Skeletal muscle cell (primary cell): ENCODE results near the gene PPP1R3D.
A peak's percentile ranks its signal among the peaks of the same experiment; 100 is the strongest.
"Not testable (repeated sequence)": the region's sequence is repeated elsewhere in the genome, so short reads cannot be mapped to it uniquely, and the experiment has no call there.

Experiments
- DNase-seq: peaks from one replicate; pipeline ENCODE4 v3.0.0-alpha.2; 2010; ENCODE audit warnings: low read depth
- H3K4me3 ChIP-seq: 2 replicates; pipeline ENCODE4 v1.5.1; 2011; ENCODE audit warnings: low read depth, mild to moderate bottlenecking, control low read depth, low read length, moderate library complexity

Gene PPP1R3D, protein sequence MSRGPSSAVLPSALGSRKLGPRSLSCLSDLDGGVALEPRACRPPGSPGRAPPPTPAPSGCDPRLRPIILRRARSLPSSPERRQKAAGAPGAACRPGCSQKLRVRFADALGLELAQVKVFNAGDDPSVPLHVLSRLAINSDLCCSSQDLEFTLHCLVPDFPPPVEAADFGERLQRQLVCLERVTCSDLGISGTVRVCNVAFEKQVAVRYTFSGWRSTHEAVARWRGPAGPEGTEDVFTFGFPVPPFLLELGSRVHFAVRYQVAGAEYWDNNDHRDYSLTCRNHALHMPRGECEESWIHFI

DNA sequence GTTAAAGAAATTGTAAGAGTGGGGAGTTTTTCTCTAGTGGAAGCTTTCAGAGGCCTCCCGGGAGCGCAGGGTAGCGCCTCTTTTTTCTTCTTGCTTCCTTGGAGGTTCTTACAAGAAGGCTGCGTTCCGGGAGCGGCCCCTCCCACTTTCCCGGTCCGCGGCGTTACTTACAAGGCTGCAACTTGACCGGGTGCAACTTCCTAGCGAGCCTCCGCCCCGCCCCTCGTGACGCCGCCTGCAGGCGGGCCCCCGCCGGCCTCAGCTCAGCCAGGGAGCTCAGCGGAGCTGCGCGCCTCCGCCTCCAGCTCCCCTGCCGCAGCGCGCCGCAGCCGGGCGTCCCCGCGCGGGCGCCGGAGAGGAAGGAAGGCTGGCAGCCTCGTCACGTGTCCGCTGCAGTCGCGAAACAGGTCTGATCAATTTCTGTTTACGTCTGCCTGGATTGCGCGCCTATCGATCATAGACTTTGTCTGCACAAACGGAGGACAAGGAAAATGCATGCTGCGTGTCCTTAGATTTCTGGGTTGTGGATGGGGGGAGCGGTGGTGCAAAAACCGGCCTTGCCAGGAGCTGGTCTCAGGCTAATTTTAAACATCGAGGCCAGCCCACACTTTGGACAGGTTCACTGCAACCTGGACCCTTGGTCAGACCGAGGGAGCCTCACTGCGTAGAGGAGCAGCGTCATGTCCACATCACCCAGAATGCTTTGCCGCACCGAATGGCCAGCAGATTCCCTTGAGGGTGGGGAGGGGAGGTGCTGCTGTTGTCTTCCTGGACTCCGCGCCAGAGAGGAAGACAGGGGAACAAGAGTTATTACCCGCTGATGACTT, at the start of gene PPP1R3D, which contains the start of gene FAM217B:
Gene PPP1R3D (minus strand): TSS at position 177 of the 827 bp plus-strand sequence. CDS start 374 bp downstream, outside the sequence.
Gene FAM217B (plus strand): TSS at position 261 of the 827 bp plus-strand sequence. CDS start 3,555 bp downstream, outside the sequence.
- DNase-seq, result peak; percentile 91
- peak within 1 kb of the TSS; percentile 81 for H3K4me3 ChIP-seq

GRCh38 chr20:59988141-59988540, 48.0 kb upstream of the PPP1R3D start:
- DNase-seq, result no peak
- H3K4me3 ChIP-seq, result no peak overlapping the region

DNA sequence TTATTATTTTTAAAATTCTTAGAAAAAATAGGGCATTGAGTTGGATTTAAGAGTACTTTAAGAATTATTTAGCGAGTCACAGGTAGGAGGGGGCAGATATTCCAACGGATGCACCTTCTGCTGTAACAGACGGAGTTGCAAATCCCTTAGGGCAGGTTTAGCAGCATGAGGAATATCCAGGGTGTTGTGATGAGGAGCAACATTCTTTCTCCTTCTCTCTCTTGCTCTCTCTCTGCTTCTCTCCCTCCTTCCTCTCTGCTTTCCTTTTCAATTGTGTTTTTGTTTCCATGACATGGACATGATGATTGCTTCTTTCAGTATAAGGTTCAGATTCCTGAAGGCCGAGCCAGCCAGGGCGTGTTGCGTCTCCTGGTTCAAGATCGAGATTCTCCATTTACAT, 47.0 kb upstream of the PPP1R3D start:
- DNase-seq, result no peak
- no peak overlapping the region for H3K4me3 ChIP-seq

- H3K4me3 ChIP-seq, result no peak overlapping the region
- no peak for DNase-seq
Measured at GRCh38 chr20:59985864-59986263, 45.8 kb upstream of the PPP1R3D start.

GRCh38 chr20:59985164-59985563, 45.1 kb upstream of the PPP1R3D start:
- no peak overlapping the region for H3K4me3 ChIP-seq
- no peak for DNase-seq

DNA sequence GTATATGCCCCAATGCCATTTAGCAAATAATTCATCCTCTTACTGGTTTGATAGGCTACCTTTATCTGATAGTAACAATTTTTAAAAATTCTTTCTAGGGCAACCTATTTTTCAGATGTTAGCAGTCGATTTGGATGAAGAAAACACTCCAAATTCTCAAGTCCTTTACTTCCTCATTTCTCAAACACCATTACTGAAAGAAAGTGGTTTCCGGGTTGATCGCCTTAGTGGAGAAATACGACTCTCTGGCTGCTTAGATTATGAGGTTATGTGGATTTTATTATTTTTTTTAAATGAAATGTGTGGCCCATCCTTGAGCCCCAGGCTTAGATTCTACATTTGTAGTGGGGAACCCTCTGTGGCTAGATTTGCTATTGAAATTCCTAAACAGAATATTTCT, 44.4 kb upstream of the PPP1R3D start:
- H3K4me3 ChIP-seq, result no peak overlapping the region
- no peak for DNase-seq

- no peak overlapping the region for H3K4me3 ChIP-seq
- DNase-seq, result no peak
Measured at GRCh38 chr20:59983076-59983475, 43.0 kb upstream of the PPP1R3D start.

- H3K4me3 ChIP-seq, result no peak overlapping the region
- no peak for DNase-seq
Measured at GRCh38 chr20:59977086-59977485, 37.0 kb upstream of the PPP1R3D start.

DNA sequence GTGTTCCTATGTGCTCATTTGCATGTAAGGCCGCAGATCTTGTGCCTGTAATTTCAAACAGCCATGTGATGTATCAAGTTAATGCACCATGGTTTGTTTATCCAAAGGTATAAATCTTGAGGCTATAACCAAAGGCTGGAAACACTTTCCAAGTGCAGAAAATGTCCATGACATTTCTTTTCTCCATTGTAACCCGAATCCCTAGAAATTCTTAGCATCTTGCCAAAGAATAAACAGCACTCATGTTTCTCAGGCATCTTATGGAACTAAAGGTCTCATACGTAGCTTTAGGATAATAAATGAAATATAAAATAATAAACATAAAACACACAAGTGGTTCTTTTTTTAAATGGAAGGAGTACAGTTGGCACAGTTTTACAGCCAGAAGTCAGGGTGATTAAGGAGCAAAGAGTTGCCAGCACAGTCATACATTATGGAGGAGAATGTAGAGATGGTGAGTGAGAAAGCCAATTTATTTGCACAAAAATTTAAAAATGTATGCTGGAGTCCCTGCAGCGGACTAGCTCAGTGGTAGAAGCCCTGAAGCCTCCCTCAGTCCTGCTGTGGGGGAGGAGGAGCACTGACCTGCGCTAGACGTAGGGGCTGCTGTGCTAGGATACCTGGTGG, 36.2 kb upstream of the PPP1R3D start:
- DNase-seq, result no peak
- no peak overlapping the region for H3K4me3 ChIP-seq

- no peak for DNase-seq
- H3K4me3 ChIP-seq, result no peak overlapping the region
Measured at GRCh38 chr20:59972037-59972801, 32.1 kb upstream of the PPP1R3D start.

GRCh38 chr20:59971428-59971827, 31.3 kb upstream of the PPP1R3D start:
- no peak overlapping the region for H3K4me3 ChIP-seq
- no peak for DNase-seq

DNA sequence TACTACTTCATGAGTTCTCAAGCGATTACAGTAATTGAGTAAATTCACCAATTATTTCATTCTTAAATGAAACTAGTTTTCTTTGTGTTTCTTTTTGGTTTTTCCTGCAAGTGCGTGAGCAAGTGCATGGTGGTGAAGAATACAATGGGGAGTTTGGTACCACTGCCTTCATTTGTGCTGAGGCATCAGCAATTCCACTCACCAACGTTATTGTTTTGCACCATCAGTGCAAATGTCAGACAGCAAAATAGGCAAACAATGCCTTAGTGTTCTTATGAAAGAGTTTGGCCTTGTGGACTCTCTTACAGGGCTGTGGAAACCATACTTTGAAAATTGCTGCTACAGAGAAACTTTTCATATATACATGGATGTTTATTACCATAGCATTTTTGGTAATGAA, 26.3 kb upstream of the PPP1R3D start:
- H3K4me3 ChIP-seq, result no peak overlapping the region
- DNase-seq, result no peak

- no peak for DNase-seq
- H3K4me3 ChIP-seq, result no peak overlapping the region
Measured at GRCh38 chr20:59962155-59962554, 22.1 kb upstream of the PPP1R3D start.

GRCh38 chr20:59961423-59961822, 21.3 kb upstream of the PPP1R3D start:
- no peak for DNase-seq
- H3K4me3 ChIP-seq, result no peak overlapping the region

DNA sequence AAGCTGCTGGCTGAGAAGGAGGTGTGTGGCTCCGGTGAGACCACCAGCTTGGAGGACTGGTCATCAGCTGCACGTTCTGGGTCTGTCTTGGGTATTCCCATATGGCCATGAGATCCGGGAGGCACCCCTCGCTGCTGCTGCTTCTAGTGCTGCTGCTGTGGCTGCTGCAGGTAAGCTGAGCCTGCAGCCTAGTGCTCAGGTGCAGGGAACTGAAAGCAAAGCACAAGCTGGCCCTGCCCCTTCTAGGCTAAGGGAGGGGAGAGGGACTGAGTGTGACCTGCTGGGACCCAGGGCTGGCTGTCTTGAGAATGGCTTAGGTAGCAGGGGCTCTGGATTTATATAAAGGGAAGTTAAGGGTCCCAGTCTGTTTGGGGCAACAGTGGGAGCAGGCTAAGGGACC, 18.5 kb upstream of the PPP1R3D start:
- no peak overlapping the region for H3K4me3 ChIP-seq
- no peak for DNase-seq

GRCh38 chr20:59958123-59958522, 18.0 kb upstream of the PPP1R3D start, which contains the start of gene CDH26:
TSS of gene CDH26 (plus strand) at chr20:59958423. CDS start at chr20:59958727, 304 bp downstream.
- no peak within 1 kb of the TSS for H3K4me3 ChIP-seq
- no peak for DNase-seq

- DNase-seq, H3K4me3 ChIP-seq: not testable (repeated sequence)
Measured at GRCh38 chr20:59957568-59957967, 17.5 kb upstream of the PPP1R3D start.

DNA sequence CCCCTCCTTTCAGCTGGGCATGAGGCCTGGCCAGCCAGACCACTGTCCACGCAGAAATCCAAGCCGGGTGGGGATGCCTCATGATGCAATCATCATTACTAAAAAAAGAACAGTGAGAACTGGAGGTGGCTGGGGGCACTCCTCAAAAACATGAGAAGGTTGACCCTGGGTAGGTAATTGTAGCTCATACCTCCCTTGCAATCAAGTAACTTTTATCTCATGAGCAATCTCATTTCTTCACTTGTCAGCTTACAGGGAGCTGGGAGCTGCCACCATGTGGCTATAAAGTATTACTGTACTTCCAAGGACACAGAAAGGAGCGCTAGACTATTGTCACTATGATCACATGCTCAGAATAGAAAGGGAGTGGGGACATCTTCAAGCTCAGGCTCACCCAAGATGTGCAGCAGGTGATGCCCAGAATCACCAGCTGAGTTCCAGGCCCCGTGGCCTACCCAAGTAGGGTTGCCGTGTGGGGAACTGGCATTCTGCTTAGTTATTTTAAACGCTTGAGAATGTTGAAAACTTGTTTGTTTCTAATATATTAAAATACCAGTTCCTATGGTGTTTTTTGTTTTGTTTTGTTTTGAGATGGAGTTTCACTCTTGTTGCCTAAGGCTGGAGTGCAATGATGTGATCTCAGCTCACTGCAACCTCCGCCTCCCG, 15.2 kb upstream of the PPP1R3D start:
- no peak overlapping the region for H3K4me3 ChIP-seq
- no peak for DNase-seq

GRCh38 chr20:59954718-59955117, 14.6 kb upstream of the PPP1R3D start:
- no peak for DNase-seq

More at GRCh38 chr20:59954718-59955117, 14.6 kb upstream of the PPP1R3D start:
- H3K4me3 ChIP-seq, result no peak overlapping the region
